ENCODE measurements around the gene SMLR1. TPM values are rescaled to one million over a fixed set of nuclear protein-coding genes. Genes with fewer than 3 reads are reported as not detected.

The SMLR1 gene
- total RNA-seq, 1 experiment from 2014 or later: not detected

- ChIA-PET CTCF (no interaction called here), POLR2A (ENCODE audit: unreplicated experiment) (no interaction called here)
- Histone ChIP-seq H3K4me3 (no peak overlapping the region), H3K4me2 (no peak overlapping the region), H3K9me2 (ENCODE audit: insufficient read depth) (0 out of 2 replicates have a peak, but pooled peaks cover 3% of the 10 kb centered on the region), H3K27ac (no peak overlapping the region), H3F3A (ENCODE audit: insufficient read depth, low read depth) (no peaks in the 10 kb centered on the region), H3K4me1 (replicated peaks; ENCODE audit: insufficient read depth) (no peaks in the 10 kb centered on the region), H3K79me2 (ENCODE audit: low read depth) (no peaks in the 10 kb centered on the region), H2AFZ (no peak overlapping the region), H3K9me3 (ENCODE audit: insufficient read depth, low read depth) (no peaks in the 10 kb centered on the region), H3K36me3 (ENCODE audit: low read depth) (no peaks in the 10 kb centered on the region), H4K20me1 (ENCODE audit: insufficient read depth) (peaks cover 4% of the 10 kb centered on the region; the same call in 1 of the 2 replicates), H3K27me3 (ENCODE audit: insufficient read depth, low read depth) (no peaks in the 10 kb centered on the region)
- TF ChIP-seq CTCF (conservative IDR thresholded peaks at IDR 0.05) (no peak), EZH2 (IDR thresholded peaks at IDR 0.05; ENCODE audit: low read depth) (no peak)
- DNase-seq: no peak
- BruUV-seq (replicated peaks): no TSS peak
- intact Hi-C loops (cut with micrococcal nuclease; ENCODE audit: unreplicated experiment): no loop called here
Observed at GRCh38 chr6:130810307-130811030, 16.7 kb upstream of the SMLR1 start.

GRCh38 chr6:130811932-130812331 is 15.3 kb upstream of the SMLR1 start:
- TF ChIP-seq EZH2 (IDR thresholded peaks at IDR 0.05; ENCODE audit: low read depth) (no peak), CTCF (conservative IDR thresholded peaks at IDR 0.05) (no peak)
- DNase-seq: no peak
- intact Hi-C loops (cut with micrococcal nuclease; ENCODE audit: unreplicated experiment): no loop called here
- peaks cover 4% of the 10 kb centered on the region; the same call in 1 of the 2 replicates for H4K20me1 ChIP-seq (ENCODE audit: insufficient read depth)
- no peaks in the 10 kb centered on the region for H3K27me3 ChIP-seq (ENCODE audit: insufficient read depth, low read depth)
- no peaks in the 10 kb centered on the region for H3K79me2 ChIP-seq (ENCODE audit: low read depth)
- H3K9me3 ChIP-seq (ENCODE audit: insufficient read depth, low read depth): no peaks in the 10 kb centered on the region
- no TSS peak for BruUV-seq (replicated peaks)
- H3F3A ChIP-seq (ENCODE audit: insufficient read depth, low read depth): no peaks in the 10 kb centered on the region
- no peak overlapping the region for H3K4me3 ChIP-seq
- CTCF ChIA-PET: no interaction called here
- 0 out of 2 replicates have a peak, but pooled peaks cover 3% of the 10 kb centered on the region for H3K9me2 ChIP-seq (ENCODE audit: insufficient read depth)
- no peaks in the 10 kb centered on the region for H3K4me1 ChIP-seq (replicated peaks; ENCODE audit: insufficient read depth)
- POLR2A ChIA-PET (ENCODE audit: unreplicated experiment): no interaction called here
- no peak overlapping the region for H2AFZ ChIP-seq
- no peak overlapping the region for H3K4me2 ChIP-seq
- no peak overlapping the region for H3K27ac ChIP-seq
- H3K36me3 ChIP-seq (ENCODE audit: low read depth): no peaks in the 10 kb centered on the region

GRCh38 chr6:130814506-130814905 is 12.7 kb upstream of the SMLR1 start:
- POLR2A ChIA-PET (ENCODE audit: unreplicated experiment): no interaction called here
- intact Hi-C loops (cut with micrococcal nuclease; ENCODE audit: unreplicated experiment): no loop called here
- no TSS peak for BruUV-seq (replicated peaks)
- Histone ChIP-seq H3K4me2 (no peak overlapping the region), H3K4me1 (replicated peaks; ENCODE audit: insufficient read depth) (no peaks in the 10 kb centered on the region), H3F3A (ENCODE audit: insufficient read depth, low read depth) (no peaks in the 10 kb centered on the region), H3K9me3 (ENCODE audit: insufficient read depth, low read depth) (no peaks in the 10 kb centered on the region), H3K27me3 (ENCODE audit: insufficient read depth, low read depth) (no peaks in the 10 kb centered on the region), H2AFZ (0 out of 2 replicates have a peak overlapping the region, but pooled peaks have one; percentile 2), H4K20me1 (ENCODE audit: insufficient read depth) (no peaks in the 10 kb centered on the region), H3K27ac (no peak overlapping the region), H3K36me3 (ENCODE audit: low read depth) (no peaks in the 10 kb centered on the region), H3K4me3 (no peak overlapping the region), H3K9me2 (ENCODE audit: insufficient read depth) (no peaks in the 10 kb centered on the region), H3K79me2 (ENCODE audit: low read depth) (no peaks in the 10 kb centered on the region)
- CTCF ChIA-PET: no interaction called here
- TF ChIP-seq CTCF (conservative IDR thresholded peaks at IDR 0.05): no peak
- TF ChIP-seq EZH2 (IDR thresholded peaks at IDR 0.05; ENCODE audit: low read depth): no peak
- DNase-seq: no peak
